Measurements from ENCODE around the gene ACMSD. TPM values are rescaled to one million over a fixed set of nuclear protein-coding genes. Genes with fewer than 3 reads are reported as not detected.
"Not testable (repeated sequence)": the region's sequence is repeated elsewhere in the genome, so short reads cannot be mapped to it uniquely, and the experiment has no call there.

Gene ACMSD
- total and polyA plus RNA-seq, 7 experiments from 2014 or later: not detected

GRCh38 chr2:134845719-134846118, 7.3 kb downstream of the ACMSD start:
- CTCF ChIA-PET: no interaction called here
- peaks cover 0 to 26% (median 1%) of the 10 kb centered on the region in 5 donors for H3K27me3 Mint-ChIP-seq
- no peaks in the 10 kb centered on the region for H3K4me1 Mint-ChIP-seq
- Histone ChIP-seq H3K36me3 (ENCODE audit: control insufficient read depth in 2 of 3, insufficient read depth in 3 of 3, low read length in 3 of 3) (no peaks in the 10 kb centered on the region), H3K4me3 (ENCODE audit: low read length) (no peak overlapping the region), H3K27ac (ENCODE audit: low read depth, low read length) (no peak overlapping the region), H3K4me1 (ENCODE audit: control insufficient read depth in 2 of 2, insufficient read depth in 2 of 2, low read length in 2 of 2) (no peaks in the 10 kb centered on the region), H3K27me3 (ENCODE audit: control insufficient read depth in 2 of 2, insufficient read depth in 2 of 2, low read length in 2 of 2) (no peaks in the 10 kb centered on the region), H3K9me3 (ENCODE audit: control insufficient read depth in 2 of 3, low read length in 3 of 3) (no peaks in the 10 kb centered on the region)
- no peak for ATAC-seq
- intact Hi-C loops (cut with micrococcal nuclease): no loop called here
- POLR2A ChIA-PET: no interaction called here
- H3K9me3 Mint-ChIP-seq: peaks cover 0 to 21% (median 3%) of the 10 kb centered on the region in 11 donors
- peaks cover 0 to 13% (median 0%) of the 10 kb centered on the region in 5 donors for H3K36me3 Mint-ChIP-seq
- DNase-seq: no peak
- H3K4me3 Mint-ChIP-seq: no peak overlapping the region
- H3K27ac Mint-ChIP-seq: no peak overlapping the region

- no peaks in the 10 kb centered on the region for H3K27me3 ChIP-seq (ENCODE audit: control insufficient read depth in 2 of 2, insufficient read depth in 2 of 2, low read length in 2 of 2)
- ChIA-PET POLR2A (no interaction called here), CTCF (no interaction called here)
- H3K36me3 Mint-ChIP-seq: peaks cover 0 to 16% (median 0%) of the 10 kb centered on the region in 5 donors
- no peaks in the 10 kb centered on the region for H3K4me1 ChIP-seq (ENCODE audit: control insufficient read depth in 2 of 2, insufficient read depth in 2 of 2, low read length in 2 of 2)
- H3K36me3 ChIP-seq (ENCODE audit: control insufficient read depth in 2 of 3, insufficient read depth in 3 of 3, low read length in 3 of 3): no peaks in the 10 kb centered on the region
- no peaks in the 10 kb centered on the region for H3K9me3 ChIP-seq (ENCODE audit: control insufficient read depth in 2 of 3, low read length in 3 of 3)
- H3K27ac Mint-ChIP-seq: no peak overlapping the region
- H3K27ac ChIP-seq (ENCODE audit: low read depth, low read length): no peak overlapping the region
- ATAC-seq: no peak
- H3K9me3 Mint-ChIP-seq: peaks cover 0 to 21% (median 3%) of the 10 kb centered on the region in 11 donors
- intact Hi-C loops (cut with micrococcal nuclease): no loop called here
- H3K4me1 Mint-ChIP-seq: no peaks in the 10 kb centered on the region
- DNase-seq: no peak
- H3K4me3 ChIP-seq (ENCODE audit: low read length): no peak overlapping the region
- peaks cover 0 to 21% (median 5%) of the 10 kb centered on the region in 5 donors for H3K27me3 Mint-ChIP-seq
- no peak overlapping the region for H3K4me3 Mint-ChIP-seq
Measured at GRCh38 chr2:134846213-134846612, 7.8 kb downstream of the ACMSD start.

- Mint-ChIP-seq H3K9me3 (peaks cover 0 to 21% (median 3%) of the 10 kb centered on the region in 11 donors), H3K27ac (peak overlapping the region in 1 of 9 donors; percentile 24), H3K36me3 (peaks cover 0 to 21% (median 3%) of the 10 kb centered on the region in 5 donors), H3K27me3 (peaks cover 0 to 21% (median 10%) of the 10 kb centered on the region in 5 donors)
- H3K4me1 ChIP-seq (ENCODE audit: control insufficient read depth in 2 of 2, insufficient read depth in 2 of 2, low read length in 2 of 2); H3K4me1 Mint-ChIP-seq; H3K27me3 ChIP-seq (ENCODE audit: control insufficient read depth in 2 of 2, insufficient read depth in 2 of 2, low read length in 2 of 2); H3K4me3 Mint-ChIP-seq; H3K27ac ChIP-seq (ENCODE audit: low read depth, low read length); intact Hi-C loops (cut with micrococcal nuclease); POLR2A ChIA-PET; H3K36me3 ChIP-seq (ENCODE audit: control insufficient read depth in 2 of 3, insufficient read depth in 3 of 3, low read length in 3 of 3); CTCF ChIA-PET; H3K4me3 ChIP-seq (ENCODE audit: low read length); ATAC-seq; DNase-seq; H3K9me3 ChIP-seq (ENCODE audit: control insufficient read depth in 2 of 3, low read length in 3 of 3): not testable (repeated sequence)
Measured at GRCh38 chr2:134847582-134847981, 9.2 kb downstream of the ACMSD start.

- intact Hi-C loops (cut with micrococcal nuclease): no loop called here
- Mint-ChIP-seq H3K36me3 (peaks cover 0 to 15% (median 3%) of the 10 kb centered on the region in 5 donors), H3K4me1 (no peaks in the 10 kb centered on the region), H3K4me3 (no peak overlapping the region), H3K9me3 (peaks cover 0 to 11% (median 1%) of the 10 kb centered on the region in 11 donors), H3K27ac (no peak overlapping the region), H3K27me3 (peaks cover 0 to 11% (median 9%) of the 10 kb centered on the region in 5 donors)
- DNase-seq (no peak), ATAC-seq (no peak)
- Histone ChIP-seq H3K27ac (ENCODE audit: low read depth, low read length) (no peak overlapping the region), H3K4me1 (ENCODE audit: control insufficient read depth in 2 of 2, insufficient read depth in 2 of 2, low read length in 2 of 2) (no peaks in the 10 kb centered on the region), H3K27me3 (ENCODE audit: control insufficient read depth in 2 of 2, insufficient read depth in 2 of 2, low read length in 2 of 2) (no peaks in the 10 kb centered on the region), H3K9me3 (ENCODE audit: control insufficient read depth in 2 of 3, low read length in 3 of 3) (no peaks in the 10 kb centered on the region), H3K4me3 (ENCODE audit: low read length) (no peak overlapping the region), H3K36me3 (ENCODE audit: control insufficient read depth in 2 of 3, insufficient read depth in 3 of 3, low read length in 3 of 3) (no peaks in the 10 kb centered on the region)
- ChIA-PET CTCF (no interaction called here), POLR2A (no interaction called here)
Measured at GRCh38 chr2:134852518-134852917, 14.1 kb downstream of the ACMSD start.

GRCh38 chr2:134855709-134856108, 17.3 kb downstream of the ACMSD start:
- intact Hi-C loops (cut with micrococcal nuclease): no loop called here
- Histone ChIP-seq H3K27me3 (ENCODE audit: control insufficient read depth in 2 of 2, insufficient read depth in 2 of 2, low read length in 2 of 2) (no peaks in the 10 kb centered on the region), H3K36me3 (ENCODE audit: control insufficient read depth in 2 of 3, insufficient read depth in 3 of 3, low read length in 3 of 3) (no peaks in the 10 kb centered on the region), H3K27ac (ENCODE audit: low read depth, low read length) (no peak overlapping the region), H3K9me3 (ENCODE audit: control insufficient read depth in 2 of 3, low read length in 3 of 3) (no peaks in the 10 kb centered on the region), H3K4me3 (ENCODE audit: low read length) (no peak overlapping the region), H3K4me1 (ENCODE audit: control insufficient read depth in 2 of 2, insufficient read depth in 2 of 2, low read length in 2 of 2) (no peaks in the 10 kb centered on the region)
- Mint-ChIP-seq H3K27me3 (peaks cover 0 to 11% (median 7%) of the 10 kb centered on the region in 5 donors), H3K4me3 (no peak overlapping the region), H3K9me3 (no peaks in the 10 kb centered on the region), H3K27ac (no peak overlapping the region), H3K4me1 (no peaks in the 10 kb centered on the region), H3K36me3 (peaks cover 0 to 15% (median 3%) of the 10 kb centered on the region in 5 donors)
- CTCF ChIA-PET: no interaction called here
- DNase-seq (no peak), ATAC-seq (no peak)
- POLR2A ChIA-PET: no interaction called here

- POLR2A ChIA-PET: no interaction called here
- no peaks in the 10 kb centered on the region for H3K27me3 ChIP-seq (ENCODE audit: control insufficient read depth in 2 of 2, insufficient read depth in 2 of 2, low read length in 2 of 2)
Measured at GRCh38 chr2:134858245-134858644, 19.8 kb downstream of the ACMSD start.

GRCh38 chr2:134861173-134861572, 22.8 kb downstream of the ACMSD start:
- no peaks in the 10 kb centered on the region for H3K4me1 Mint-ChIP-seq
- no peak overlapping the region for H3K4me3 Mint-ChIP-seq
- Histone ChIP-seq H3K36me3 (ENCODE audit: control insufficient read depth in 2 of 3, insufficient read depth in 3 of 3, low read length in 3 of 3) (no peaks in the 10 kb centered on the region), H3K9me3 (ENCODE audit: control insufficient read depth in 2 of 3, low read length in 3 of 3) (no peaks in the 10 kb centered on the region), H3K4me3 (ENCODE audit: low read length) (no peak overlapping the region), H3K27ac (ENCODE audit: low read depth, low read length) (no peak overlapping the region), H3K4me1 (ENCODE audit: control insufficient read depth in 2 of 2, insufficient read depth in 2 of 2, low read length in 2 of 2) (no peaks in the 10 kb centered on the region), H3K27me3 (ENCODE audit: control insufficient read depth in 2 of 2, insufficient read depth in 2 of 2, low read length in 2 of 2) (no peaks in the 10 kb centered on the region)
- DNase-seq: no peak
- CTCF ChIA-PET: interaction anchor here (0.6 kb wide), 1 partner anchor 16 kb away, joined by 4 read pairs; no protein-coding TSS in a partner anchor
- no peaks in the 10 kb centered on the region for H3K27me3 Mint-ChIP-seq
- POLR2A ChIA-PET: no interaction called here
- H3K36me3 Mint-ChIP-seq: peaks cover 0 to 4% (median 0%) of the 10 kb centered on the region in 5 donors
- no peak overlapping the region for H3K27ac Mint-ChIP-seq
- H3K9me3 Mint-ChIP-seq: no peaks in the 10 kb centered on the region
- ATAC-seq: no peak
- intact Hi-C loops (cut with micrococcal nuclease): no loop called here

More at GRCh38 chr2:134858245-134858644, 19.8 kb downstream of the ACMSD start:
- no peaks in the 10 kb centered on the region for H3K4me1 Mint-ChIP-seq
- no peaks in the 10 kb centered on the region for H3K4me1 ChIP-seq (ENCODE audit: control insufficient read depth in 2 of 2, insufficient read depth in 2 of 2, low read length in 2 of 2)
- no peaks in the 10 kb centered on the region for H3K36me3 ChIP-seq (ENCODE audit: control insufficient read depth in 2 of 3, insufficient read depth in 3 of 3, low read length in 3 of 3)
- no peak for DNase-seq
- intact Hi-C loops (cut with micrococcal nuclease): no loop called here
- no peak overlapping the region for H3K27ac Mint-ChIP-seq
- H3K27me3 Mint-ChIP-seq: peaks cover 0 to 3% (median 0%) of the 10 kb centered on the region in 5 donors
- no peaks in the 10 kb centered on the region for H3K9me3 ChIP-seq (ENCODE audit: control insufficient read depth in 2 of 3, low read length in 3 of 3)
- H3K27ac ChIP-seq (ENCODE audit: low read depth, low read length): no peak overlapping the region
- peaks cover 0 to 4% (median 0%) of the 10 kb centered on the region in 5 donors for H3K36me3 Mint-ChIP-seq
- no peaks in the 10 kb centered on the region for H3K9me3 Mint-ChIP-seq
- CTCF ChIA-PET: no interaction called here
- H3K4me3 ChIP-seq (ENCODE audit: low read length): no peak overlapping the region
- H3K4me3 Mint-ChIP-seq: no peak overlapping the region
- no peak for ATAC-seq

All from naive thymus-derived CD4-positive, alpha-beta T cell (primary cell).